Suppressor macrophage (primary cell): ENCODE measurements around the gene MGA.
"Not testable (repeated sequence)": the region's sequence is repeated elsewhere in the genome, so short reads cannot be mapped to it uniquely, and the experiment has no call there.

Source experiments
- DNase-seq, 4 experiments: peaks; one replicate each; pipeline ENCODE4 v3.0.0-alpha.2; 2020 to 2022

Gene MGA

DNA sequence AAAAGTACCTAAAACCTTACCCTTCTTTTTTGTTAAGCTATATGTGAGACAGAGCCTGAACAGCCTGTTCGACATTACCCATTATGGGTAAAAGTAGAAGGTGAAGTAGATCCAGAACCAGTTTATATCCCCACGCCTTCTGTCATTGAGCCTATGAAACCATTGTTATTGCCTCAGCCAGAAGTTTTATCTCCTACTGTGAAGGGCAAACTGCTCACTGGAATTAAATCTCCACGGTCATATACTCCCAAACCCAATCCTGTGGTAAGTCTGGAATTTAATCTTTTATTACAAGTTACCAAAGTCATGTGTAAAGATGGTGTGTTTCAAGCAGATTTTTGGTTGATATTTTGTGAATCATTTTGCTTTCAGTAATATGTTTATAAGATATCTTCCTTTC lies 66.9 kb downstream of the MGA start:
- no peak for DNase-seq

GRCh38 chr15:41728061-41728460 lies 67.9 kb downstream of the MGA start:
- DNase-seq: not testable (repeated sequence)

- DNase-seq: peak in 3 of 4 experiments; percentile 1 to 57 (median 45)
These were observed 70.3 kb downstream of the MGA start for GRCh38 chr15:41730543-41730942.

DNA sequence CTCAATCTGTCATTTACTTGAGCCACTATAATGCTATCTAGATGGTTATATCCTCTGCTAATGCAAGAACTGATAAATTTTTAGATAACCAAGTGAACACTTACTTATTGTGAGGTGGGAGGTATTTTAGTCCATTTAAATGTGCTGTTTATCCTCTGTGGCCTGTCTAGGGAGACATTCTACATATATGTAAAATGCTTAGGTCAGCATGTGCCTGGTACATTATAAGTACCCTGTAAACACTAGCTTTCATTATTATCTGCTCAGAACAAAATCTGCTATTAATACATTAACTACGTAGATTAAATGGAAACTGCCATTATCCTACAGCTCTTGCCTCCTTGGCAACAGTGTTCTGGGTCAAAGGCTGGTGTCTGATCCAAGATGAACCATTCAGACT lies 72.3 kb downstream of the MGA start:
- DNase-seq: no peak

GRCh38 chr15:41734079-41734478 lies 73.9 kb downstream of the MGA start:
- no peak for DNase-seq

DNA sequence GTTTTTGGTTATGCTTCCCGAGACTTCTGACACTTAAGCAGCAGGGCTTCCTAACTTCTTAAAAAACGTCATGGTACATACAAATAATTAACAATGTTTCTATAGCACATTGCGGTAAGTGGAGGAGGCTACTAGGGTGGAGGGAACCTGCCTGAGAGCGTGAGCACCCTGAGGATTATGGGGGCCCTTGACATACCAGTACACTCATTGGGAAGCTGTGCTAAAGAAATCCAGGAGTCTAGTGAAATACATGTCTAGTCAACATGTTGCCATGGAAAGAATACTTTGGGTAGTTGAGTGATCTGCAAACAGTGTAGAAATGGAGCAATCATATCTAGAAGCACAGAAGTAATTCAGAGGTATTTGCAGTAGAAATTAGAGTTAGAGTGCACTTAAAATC lies 74.8 kb downstream of the MGA start:
- no peak for DNase-seq

DNA sequence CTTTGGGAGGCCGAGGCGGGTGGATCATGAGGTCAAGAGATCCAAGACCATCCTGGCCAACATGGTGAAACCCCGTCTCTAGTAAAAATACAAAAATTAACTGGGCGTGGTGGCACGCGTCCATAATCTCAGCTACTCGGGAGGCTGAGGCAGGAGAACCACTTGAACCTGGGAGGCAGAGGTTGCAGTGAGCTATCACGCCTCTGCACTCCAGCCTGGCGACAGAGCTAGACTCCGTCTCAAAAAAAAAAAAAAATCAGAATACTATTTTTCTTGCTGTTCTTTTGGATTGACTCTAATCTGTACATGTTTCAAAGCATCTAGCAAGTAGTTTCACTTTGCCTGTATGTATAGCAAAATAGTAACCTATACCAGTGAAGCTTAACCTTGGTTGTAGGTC lies 75.3 kb downstream of the MGA start:
- DNase-seq: not testable (repeated sequence)

DNA sequence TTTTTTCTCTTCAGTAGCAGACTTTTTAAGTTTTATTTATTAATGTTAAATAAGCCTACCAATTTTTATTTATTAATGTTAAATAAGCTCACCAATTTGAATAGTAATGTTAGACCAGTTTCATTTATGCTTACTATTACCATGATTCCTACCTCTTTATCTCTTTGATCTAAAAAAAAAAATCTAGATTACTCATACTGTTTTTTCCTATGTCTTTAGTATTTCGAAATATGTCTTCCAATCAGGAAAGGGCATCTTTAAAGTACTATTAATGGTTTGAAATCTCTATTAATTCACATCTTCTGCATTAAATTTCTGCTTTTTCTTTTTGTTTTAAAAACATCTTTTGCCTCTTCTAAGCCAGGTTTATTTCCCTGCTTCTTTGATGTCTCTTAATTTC lies 86.6 kb downstream of the MGA start:
- DNase-seq: no peak

GRCh38 chr15:41756198-41756597 lies 96.0 kb downstream of the MGA start:
- DNase-seq: no peak

GRCh38 chr15:41772720-41773331 lies 112.6 kb downstream of the MGA start:
- DNase-seq: peak; percentile 72 to 85 (median 78)

- DNase-seq: peak in 2 of 4 experiments; percentile 10 to 15
These were observed 113.1 kb downstream of the MGA start for GRCh38 chr15:41773332-41773728.

DNA sequence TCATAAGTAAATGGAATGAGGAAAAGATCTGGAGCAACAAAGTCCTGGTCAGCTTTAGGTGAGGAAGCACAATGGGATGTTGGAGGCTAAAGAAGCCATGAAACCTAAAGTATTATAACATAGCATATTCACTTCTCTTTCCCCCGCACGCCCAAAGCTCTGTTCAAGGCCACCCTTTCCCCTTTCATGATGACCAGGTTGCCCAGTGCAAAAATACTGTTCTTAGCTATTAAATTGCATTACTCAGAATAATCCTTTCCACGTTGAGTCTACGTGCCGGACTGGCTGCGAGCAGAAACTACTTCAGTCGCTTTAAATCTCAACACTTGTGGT lies 113.5 kb downstream of the MGA start:
- DNase-seq: no peak

DNA sequence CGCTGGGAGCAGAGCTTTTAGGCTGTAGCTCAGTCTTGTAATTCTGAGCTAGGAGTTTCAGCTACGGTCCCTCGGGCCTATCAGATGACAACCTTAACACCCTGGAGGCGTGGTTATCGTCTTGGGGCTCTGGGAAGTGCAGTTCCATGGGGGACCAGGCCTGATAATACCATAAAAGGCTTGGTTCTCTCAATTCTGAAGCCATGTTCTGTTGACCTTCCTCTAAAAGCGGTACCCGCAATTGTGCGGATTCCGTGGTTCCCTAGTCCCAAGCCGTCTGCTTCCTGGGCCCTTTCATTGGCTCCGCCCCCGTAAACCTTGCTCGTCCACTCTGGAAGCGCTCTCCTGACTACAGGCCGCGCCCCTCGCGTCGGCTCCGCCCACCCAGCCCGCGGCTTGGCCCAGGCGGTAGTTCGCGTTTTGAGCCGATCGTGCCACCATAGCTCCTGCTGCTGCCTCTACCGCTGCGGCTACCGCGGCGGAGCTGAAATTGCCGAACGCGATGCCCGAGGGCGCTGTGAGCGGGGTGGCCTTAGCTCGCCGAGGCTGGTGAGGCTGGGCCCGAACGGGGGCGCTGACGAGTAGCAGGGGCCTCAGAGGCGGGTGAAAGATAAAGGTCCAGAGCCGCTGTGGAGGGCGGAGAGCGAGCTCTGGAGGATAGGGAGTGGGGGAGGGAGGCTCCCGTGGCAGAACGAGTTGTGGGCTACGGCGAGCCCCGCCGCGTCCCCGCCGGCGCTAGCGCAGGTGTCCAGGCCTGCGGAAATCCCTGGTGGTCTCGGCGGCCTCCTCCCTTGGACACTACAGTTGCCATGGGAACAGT lies 114.1 kb downstream of the MGA start, which contains the start of gene MAPKBP1:
Gene MAPKBP1, plus strand, starts transcription at position 423 of the 820 bp plus-strand sequence. CDS start 792 bp downstream, outside the sequence.
- DNase-seq: peak; percentile 99 to 100 (median 100)

- peak in 3 of 4 experiments; percentile 74 to 81 (median 74) for DNase-seq
These were observed 114.7 kb downstream of the MGA start for GRCh38 chr15:41774882-41775417.

GRCh38 chr15:41775651-41776050 lies 115.4 kb downstream of the MGA start:
- DNase-seq: no peak

DNA sequence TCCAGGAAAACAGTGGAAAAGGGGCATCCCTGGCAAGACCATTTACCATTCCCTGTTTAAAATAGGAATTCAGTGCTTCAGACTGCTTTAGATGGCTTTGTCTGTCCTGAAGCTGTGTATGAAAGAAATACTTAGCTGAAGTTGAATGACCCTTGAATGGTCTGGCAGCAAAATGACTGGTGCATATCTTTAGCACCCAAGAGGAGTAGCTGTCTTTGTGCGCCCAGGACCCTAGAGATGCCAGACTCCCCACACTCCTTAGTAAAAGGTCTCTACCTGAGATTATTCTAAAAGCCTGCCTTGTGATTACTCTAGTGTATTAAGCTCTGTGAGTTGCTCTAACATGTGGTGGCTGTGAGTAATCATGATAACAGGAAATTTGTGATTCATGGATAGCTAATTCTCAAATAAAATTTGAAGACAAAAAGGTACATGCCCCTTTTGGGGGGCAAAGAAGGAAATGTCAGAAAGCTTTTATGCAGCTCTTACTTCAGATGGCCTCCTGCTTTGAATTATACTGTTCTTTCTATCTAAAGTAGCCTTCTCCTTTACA lies 117.3 kb downstream of the MGA start:
- no peak for DNase-seq

DNA sequence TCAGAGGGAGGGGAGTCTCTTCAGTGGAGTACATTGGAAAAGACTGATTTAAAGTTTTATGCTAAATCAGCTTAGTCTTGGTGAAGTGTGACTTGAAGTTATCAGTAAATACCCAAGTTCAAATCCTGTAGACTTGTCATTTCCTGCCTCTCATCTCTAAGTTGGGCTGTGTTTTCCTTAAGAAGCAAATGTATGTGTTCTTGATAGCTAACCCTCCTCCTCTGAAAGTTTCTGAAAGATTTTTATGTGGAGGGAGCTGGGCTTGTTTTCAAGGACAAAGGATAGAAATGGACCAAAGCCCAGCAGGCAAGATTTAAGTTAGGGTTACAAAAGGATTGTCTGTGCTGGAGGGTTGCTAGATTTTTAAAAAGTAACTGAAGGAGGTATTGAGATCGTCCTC lies 118.3 kb downstream of the MGA start:
- DNase-seq: no peak

- no peak for DNase-seq
These were observed 119.5 kb downstream of the MGA start for GRCh38 chr15:41779662-41780157.

DNA sequence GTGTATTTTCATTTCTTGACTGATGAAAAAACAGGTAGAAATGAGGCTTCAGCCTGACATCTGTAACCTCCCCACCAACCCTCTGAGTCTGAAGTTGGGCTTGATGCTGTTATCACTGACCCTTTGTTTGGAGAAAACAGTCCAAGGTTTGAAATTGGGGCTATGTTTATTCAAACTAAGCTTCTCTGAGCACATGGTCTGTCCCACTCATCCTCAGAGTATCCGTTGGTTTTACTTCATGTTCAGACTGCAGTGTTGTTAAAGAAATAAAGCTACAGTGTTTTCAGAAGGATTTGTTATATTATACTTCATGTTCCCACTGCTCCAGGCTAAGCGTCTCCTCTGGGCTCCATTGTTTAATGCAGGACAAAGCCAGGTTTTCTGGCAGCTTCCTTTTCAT lies 120.1 kb downstream of the MGA start:
- DNase-seq: no peak

DNA sequence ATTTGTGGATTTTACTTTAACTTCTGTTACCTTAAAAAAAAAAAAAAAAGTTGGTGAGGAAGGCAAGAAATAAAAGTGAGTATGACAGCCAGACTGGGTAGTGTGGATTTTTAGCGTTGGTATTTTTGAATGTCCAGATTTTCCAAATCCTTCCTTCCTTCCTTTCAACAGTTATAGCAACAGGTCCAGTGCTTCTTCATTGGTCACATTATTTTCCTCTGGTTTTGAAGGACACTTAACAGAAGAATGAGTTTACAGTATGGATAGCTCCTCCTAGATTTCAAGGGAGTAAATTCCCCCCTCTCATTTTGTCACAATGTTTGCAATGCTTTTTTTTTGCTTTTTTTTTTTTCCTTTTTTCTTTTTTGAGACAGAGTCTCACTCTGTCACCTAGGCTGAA lies 120.5 kb downstream of the MGA start:
- no peak for DNase-seq

DNA sequence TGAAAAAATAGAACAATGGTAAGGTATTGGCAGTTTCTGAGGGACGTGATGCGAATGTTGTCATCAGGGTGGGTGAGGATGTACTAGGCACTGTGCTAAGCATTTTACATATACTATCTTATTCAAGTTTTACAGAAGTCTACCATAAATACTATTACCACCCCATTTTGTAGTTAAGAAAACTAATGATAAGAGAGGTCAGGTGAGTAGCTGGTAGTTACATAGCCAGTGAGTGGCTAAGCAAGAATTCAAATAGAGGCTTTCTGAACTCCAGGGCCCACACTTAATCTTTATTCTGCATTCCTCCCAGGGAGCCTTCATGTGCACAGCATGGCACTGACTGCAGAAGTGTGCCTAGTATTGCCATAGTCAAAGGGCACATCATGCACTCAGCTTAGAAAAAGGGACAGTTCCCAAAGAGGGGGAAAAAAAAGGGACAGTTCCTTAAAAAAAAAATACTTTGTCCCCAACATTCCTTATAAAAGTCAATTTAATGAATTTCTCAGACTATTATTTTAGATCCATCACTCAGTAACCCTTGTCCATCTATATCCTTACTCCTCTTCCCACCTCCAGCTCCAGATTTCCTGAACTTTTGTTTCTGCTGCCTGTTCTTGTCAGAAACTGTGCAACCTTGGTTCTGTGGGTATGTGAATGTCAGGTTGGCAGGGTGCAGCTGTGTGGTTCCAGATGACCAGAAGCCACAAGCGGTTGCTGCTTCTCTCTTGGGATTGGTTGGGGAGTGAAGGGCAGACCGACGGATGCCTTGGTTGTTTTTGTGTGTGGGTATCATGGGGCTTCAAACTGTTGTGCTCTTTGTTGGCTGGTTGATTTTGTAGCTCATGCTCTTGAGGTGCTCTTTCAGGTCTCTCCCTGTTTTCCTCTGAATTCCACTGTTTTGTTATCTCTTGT lies 122.4 kb downstream of the MGA start:
- no peak for DNase-seq

DNA sequence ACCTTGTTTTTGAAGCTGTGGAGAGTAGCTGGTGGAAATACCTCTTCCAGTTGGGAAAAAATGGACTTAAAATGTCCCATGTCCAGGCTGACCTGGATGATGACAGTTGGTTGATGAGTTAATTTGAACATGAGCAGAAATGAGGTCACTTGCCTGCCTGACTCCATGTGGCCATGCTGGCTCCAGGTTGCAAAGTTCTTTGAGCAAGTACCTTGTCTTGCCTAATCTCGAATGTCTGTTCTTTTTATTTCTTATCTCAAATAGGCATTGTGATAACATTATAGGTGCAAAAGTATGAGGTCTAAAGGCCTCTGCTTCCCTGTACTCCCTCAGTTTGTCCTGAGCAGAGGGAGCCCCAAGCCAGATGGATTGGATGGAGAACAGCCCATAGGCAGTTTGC lies 123.1 kb downstream of the MGA start:
- DNase-seq: no peak
